Measurements from ENCODE around the gene SAYSD1.

SAYSD1 gene

DNA sequence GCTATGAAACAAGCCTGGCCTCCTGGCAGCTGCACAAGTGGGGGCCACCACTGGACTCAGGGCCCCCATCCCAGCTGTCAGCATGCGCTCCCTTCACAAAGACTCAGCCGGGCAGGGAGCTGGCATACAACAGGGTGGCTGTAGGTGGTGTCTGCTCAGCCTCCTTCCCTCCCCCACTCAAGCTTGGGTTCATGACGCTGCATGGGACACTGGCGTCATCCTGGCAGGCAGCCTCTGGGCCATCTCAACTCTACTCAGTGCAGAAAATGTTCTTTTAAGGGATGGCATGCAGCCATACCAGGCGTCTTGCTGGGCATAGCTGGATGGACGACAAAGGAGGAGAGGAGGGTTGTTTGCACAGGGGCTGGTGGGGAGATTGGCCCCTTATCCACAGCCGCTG, 30.5 kb downstream of the SAYSD1 start:
- TF ChIP-seq TAF1 (IDR thresholded peaks at IDR 0.05; ENCODE audit: borderline replicate concordance, insufficient read depth, low read length), result no peak
- TF ChIP-seq SIN3A (IDR thresholded peaks at IDR 0.05; ENCODE audit: borderline replicate concordance, insufficient read depth, low read length), result no peak
- no peak for TF ChIP-seq POLR2AphosphoS5 (IDR thresholded peaks at IDR 0.05; ENCODE audit: low read depth, low read length)
- TF ChIP-seq, protein P1, sequence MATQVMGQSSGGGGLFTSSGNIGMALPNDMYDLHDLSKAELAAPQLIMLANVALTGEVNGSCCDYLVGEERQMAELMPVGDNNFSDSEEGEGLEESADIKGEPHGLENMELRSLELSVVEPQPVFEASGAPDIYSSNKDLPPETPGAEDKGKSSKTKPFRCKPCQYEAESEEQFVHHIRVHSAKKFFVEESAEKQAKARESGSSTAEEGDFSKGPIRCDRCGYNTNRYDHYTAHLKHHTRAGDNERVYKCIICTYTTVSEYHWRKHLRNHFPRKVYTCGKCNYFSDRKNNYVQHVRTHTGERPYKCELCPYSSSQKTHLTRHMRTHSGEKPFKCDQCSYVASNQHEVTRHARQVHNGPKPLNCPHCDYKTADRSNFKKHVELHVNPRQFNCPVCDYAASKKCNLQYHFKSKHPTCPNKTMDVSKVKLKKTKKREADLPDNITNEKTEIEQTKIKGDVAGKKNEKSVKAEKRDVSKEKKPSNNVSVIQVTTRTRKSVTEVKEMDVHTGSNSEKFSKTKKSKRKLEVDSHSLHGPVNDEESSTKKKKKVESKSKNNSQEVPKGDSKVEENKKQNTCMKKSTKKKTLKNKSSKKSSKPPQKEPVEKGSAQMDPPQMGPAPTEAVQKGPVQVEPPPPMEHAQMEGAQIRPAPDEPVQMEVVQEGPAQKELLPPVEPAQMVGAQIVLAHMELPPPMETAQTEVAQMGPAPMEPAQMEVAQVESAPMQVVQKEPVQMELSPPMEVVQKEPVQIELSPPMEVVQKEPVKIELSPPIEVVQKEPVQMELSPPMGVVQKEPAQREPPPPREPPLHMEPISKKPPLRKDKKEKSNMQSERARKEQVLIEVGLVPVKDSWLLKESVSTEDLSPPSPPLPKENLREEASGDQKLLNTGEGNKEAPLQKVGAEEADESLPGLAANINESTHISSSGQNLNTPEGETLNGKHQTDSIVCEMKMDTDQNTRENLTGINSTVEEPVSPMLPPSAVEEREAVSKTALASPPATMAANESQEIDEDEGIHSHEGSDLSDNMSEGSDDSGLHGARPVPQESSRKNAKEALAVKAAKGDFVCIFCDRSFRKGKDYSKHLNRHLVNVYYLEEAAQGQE (IDR thresholded peaks at IDR 0.05; ENCODE audit: insufficient read depth in 1 of 2, low read depth in 2 of 2, low read length in 2 of 2), result no peak
- TF ChIP-seq FOXP2 (optimal IDR thresholded peaks at IDR 0.05; ENCODE audit: borderline replicate concordance, extremely low read depth, extremely low read length, insufficient read depth), result no peak

DNA sequence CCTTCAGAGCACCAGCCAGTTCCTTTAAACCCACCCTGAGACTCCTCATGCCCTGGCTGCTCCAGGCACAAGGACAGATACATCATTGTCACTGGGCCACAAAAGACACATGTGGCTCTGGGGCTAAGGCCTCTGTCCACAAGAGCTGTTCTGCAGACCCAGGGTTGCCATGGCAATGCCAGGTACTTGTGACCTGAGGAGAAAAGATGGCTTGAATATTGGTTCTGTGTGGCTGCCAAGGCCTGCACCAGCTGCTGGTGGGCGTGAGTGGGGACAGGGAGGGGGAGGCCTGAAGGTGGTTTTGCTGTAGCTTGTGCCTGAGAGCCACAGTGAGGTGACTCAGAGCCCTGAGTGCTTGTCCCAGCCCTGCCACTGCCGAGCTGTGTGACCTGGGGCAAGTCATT, 31.8 kb downstream of the SAYSD1 start:
- TF ChIP-seq SIN3A (IDR thresholded peaks at IDR 0.05; ENCODE audit: borderline replicate concordance, insufficient read depth, low read length), result no peak
- TF ChIP-seq, protein P1 (IDR thresholded peaks at IDR 0.05; ENCODE audit: insufficient read depth in 1 of 2, low read depth in 2 of 2, low read length in 2 of 2), result no peak
- TF ChIP-seq POLR2AphosphoS5 (IDR thresholded peaks at IDR 0.05; ENCODE audit: low read depth, low read length), result no peak
- no peak for TF ChIP-seq FOXP2 (optimal IDR thresholded peaks at IDR 0.05; ENCODE audit: borderline replicate concordance, extremely low read depth, extremely low read length, insufficient read depth)
- no peak for TF ChIP-seq TAF1 (IDR thresholded peaks at IDR 0.05; ENCODE audit: borderline replicate concordance, insufficient read depth, low read length)

DNA sequence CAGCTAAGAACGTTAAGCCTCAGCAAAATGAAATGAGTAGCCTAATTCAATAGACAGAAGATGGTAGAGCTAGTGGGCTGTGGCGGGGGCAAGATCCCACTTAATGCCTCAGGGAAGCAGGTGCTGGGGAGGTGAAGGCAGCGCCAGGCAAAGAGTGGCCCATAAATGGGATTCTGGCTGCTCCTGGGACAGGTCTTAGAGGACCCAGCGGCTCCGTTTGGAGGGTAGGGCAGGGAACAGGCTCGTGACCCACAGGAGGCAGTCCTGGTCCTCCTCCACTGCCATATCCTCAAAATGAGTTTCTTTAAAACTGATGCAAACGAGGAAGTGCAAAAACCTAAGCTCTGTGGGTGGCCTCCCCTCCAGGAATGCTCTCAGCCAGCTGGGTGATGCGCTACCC, 32.7 kb downstream of the SAYSD1 start:
- TF ChIP-seq POLR2AphosphoS5 (IDR thresholded peaks at IDR 0.05; ENCODE audit: low read depth, low read length), result no peak
- no peak for TF ChIP-seq FOXP2 (optimal IDR thresholded peaks at IDR 0.05; ENCODE audit: borderline replicate concordance, extremely low read depth, extremely low read length, insufficient read depth)
- no peak for TF ChIP-seq SIN3A (IDR thresholded peaks at IDR 0.05; ENCODE audit: borderline replicate concordance, insufficient read depth, low read length)
- TF ChIP-seq, protein P1 (IDR thresholded peaks at IDR 0.05; ENCODE audit: insufficient read depth in 1 of 2, low read depth in 2 of 2, low read length in 2 of 2), result no peak
- TF ChIP-seq TAF1 (IDR thresholded peaks at IDR 0.05; ENCODE audit: borderline replicate concordance, insufficient read depth, low read length), result no peak

DNA sequence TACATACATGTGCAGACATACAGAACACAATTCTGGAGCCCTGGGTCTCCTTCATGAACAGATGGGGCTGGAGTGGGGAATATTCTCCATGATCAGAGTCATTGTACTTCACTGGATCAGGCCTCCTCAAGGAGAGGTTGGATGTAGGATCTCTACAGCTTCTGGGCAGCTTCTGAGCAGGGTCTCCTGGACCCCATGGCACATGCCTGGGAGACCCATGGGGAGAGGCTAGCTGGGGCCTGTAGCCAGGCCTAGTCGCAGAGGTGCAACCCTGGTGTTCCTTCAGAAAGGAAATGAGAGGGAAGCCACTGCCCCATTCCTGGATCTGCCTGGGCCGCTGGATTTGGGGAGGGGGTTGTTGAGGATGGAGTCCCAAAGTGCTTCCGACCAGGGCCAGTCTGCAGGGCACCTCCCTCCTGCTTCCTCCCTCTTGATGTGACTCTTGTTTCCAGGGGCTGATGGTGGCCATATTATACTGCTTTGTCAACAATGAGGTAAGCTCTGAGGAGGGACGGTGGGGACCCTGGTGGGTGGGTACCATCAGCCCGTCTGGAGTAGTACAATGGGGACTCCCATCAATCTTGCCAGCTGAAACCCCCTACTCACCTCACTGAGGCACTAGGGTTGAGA, 34.6 kb downstream of the SAYSD1 start:
- TF ChIP-seq SIN3A (IDR thresholded peaks at IDR 0.05; ENCODE audit: borderline replicate concordance, insufficient read depth, low read length) (no peak), FOXP2 (optimal IDR thresholded peaks at IDR 0.05; ENCODE audit: borderline replicate concordance, extremely low read depth, extremely low read length, insufficient read depth) (no peak), POLR2AphosphoS5 (IDR thresholded peaks at IDR 0.05; ENCODE audit: low read depth, low read length) (no peak), TAF1 (IDR thresholded peaks at IDR 0.05; ENCODE audit: borderline replicate concordance, insufficient read depth, low read length) (no peak)
- TF ChIP-seq, protein P1 (IDR thresholded peaks at IDR 0.05; ENCODE audit: insufficient read depth in 1 of 2, low read depth in 2 of 2, low read length in 2 of 2), result no peak

Measured in PFSK-1 (cell line).